ENCODE data around the gene GLCE.

DNA sequence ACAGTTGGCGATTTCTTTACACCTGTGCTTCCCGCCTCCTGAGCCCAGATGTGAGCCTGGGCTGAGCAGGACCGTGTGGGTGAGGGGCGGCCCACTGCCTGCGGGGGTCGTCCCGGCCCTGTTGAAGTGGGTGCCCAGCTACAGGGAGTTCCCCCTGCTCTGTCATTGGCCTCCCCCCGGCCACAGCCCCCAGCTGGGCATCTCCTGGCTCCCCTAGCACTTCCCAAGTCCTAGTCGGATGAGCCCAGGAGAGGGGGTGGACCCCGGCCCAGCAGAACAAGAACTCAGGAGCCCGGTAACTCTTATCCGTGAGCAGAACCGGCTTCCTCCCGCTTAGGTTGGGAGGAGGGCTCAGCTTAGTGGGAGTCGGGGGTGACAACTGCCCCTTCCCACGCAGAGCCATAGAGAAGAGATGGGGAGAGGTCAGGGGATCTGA, 139.0 kb downstream of the GLCE start:
- TF ChIP-seq EP300 (IDR thresholded peaks at IDR 0.05): no peak
- TF ChIP-seq, protein P1, sequence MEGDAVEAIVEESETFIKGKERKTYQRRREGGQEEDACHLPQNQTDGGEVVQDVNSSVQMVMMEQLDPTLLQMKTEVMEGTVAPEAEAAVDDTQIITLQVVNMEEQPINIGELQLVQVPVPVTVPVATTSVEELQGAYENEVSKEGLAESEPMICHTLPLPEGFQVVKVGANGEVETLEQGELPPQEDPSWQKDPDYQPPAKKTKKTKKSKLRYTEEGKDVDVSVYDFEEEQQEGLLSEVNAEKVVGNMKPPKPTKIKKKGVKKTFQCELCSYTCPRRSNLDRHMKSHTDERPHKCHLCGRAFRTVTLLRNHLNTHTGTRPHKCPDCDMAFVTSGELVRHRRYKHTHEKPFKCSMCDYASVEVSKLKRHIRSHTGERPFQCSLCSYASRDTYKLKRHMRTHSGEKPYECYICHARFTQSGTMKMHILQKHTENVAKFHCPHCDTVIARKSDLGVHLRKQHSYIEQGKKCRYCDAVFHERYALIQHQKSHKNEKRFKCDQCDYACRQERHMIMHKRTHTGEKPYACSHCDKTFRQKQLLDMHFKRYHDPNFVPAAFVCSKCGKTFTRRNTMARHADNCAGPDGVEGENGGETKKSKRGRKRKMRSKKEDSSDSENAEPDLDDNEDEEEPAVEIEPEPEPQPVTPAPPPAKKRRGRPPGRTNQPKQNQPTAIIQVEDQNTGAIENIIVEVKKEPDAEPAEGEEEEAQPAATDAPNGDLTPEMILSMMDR (IDR thresholded peaks at IDR 0.05): no peak
